Gastrocnemius medialis (tissue), 4 donors: Measurements from ENCODE around the gene LAMTOR2.
"Not testable (repeated sequence)": the region's sequence is repeated elsewhere in the genome, so short reads cannot be mapped to it uniquely, and the experiment has no call there.

Experiments used
- POLR2A ChIP-seq, 2 donors: fragments of 450-650 bp; IDR thresholded peaks; one replicate each; pipeline ENCODE4 v1.6.1; 2017; ENCODE audit warnings: antibody characterized with exemption in 2 of 2, mild to moderate bottlenecking in 2 of 2, moderate library complexity in 2 of 2
- TF ChIP-seq, protein P1 (sequence below), 5 experiments: fragments of 450-650 bp in 3 of 5; fragments of 200-600 bp in 2 of 5; sonication (generic) in 2 of 5; IDR thresholded peaks in 4 of 5; conservative IDR thresholded peaks in 1 of 5; 1 replicate in 4 of 5; 2 replicates in 1 of 5; pipeline ENCODE4 v1.5.1; 2016 to 2019; ENCODE audit warnings: antibody characterized with exemption in 5 of 5, mild to moderate bottlenecking in 3 of 5, moderate library complexity in 3 of 5

DNA sequence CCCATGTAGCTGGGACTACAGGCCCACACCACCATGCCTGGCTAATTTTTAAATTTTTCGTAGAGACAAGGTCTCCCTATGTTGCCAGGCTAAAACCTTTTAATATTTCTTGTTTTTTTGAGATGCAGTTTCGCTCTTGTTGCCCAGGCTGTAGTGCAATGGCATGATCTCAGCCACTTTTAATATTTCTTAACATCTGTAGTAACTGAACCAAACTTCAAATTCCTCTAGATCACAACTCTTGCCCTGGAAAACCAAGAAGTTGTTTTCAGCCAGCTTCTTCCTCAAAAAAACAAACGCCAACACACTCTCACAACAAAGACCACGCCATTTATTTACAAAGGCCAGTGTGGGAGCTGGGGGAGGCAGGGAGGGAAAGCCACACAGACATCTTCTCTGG, 19.6 kb upstream of the LAMTOR2 start:
- TF ChIP-seq, protein P1, sequence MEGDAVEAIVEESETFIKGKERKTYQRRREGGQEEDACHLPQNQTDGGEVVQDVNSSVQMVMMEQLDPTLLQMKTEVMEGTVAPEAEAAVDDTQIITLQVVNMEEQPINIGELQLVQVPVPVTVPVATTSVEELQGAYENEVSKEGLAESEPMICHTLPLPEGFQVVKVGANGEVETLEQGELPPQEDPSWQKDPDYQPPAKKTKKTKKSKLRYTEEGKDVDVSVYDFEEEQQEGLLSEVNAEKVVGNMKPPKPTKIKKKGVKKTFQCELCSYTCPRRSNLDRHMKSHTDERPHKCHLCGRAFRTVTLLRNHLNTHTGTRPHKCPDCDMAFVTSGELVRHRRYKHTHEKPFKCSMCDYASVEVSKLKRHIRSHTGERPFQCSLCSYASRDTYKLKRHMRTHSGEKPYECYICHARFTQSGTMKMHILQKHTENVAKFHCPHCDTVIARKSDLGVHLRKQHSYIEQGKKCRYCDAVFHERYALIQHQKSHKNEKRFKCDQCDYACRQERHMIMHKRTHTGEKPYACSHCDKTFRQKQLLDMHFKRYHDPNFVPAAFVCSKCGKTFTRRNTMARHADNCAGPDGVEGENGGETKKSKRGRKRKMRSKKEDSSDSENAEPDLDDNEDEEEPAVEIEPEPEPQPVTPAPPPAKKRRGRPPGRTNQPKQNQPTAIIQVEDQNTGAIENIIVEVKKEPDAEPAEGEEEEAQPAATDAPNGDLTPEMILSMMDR (IDR thresholded peaks at IDR 0.05 in 4 of 5, conservative IDR thresholded peaks at IDR 0.05 in 1 of 5) = not testable (repeated sequence)
- TF ChIP-seq POLR2A (IDR thresholded peaks at IDR 0.05) = not testable (repeated sequence)
